Central memory CD8-positive, alpha-beta T cell (primary cell): ENCODE results near the gene MYBPC1.

Source experiments
- ATAC-seq: fragments of 150-1000 bp; cut with Tn5 transposase; replicated peaks from 2 replicates; pipeline ENCODE4 v1.10.0; 2022; ENCODE audit warnings: mild to moderate bottlenecking, moderate FRiP score, moderate number of reproducible peaks; ENCODE audit not compliant: poor library complexity, severe bottlenecking; ENCODE audit errors: extremely low read depth
- DNase-seq, 2 donors: peaks; one replicate each; pipeline ENCODE4 v3.0.0; 2021; ENCODE audit warnings: low spot score in 2 of 2
- H3K27ac Mint-ChIP-seq: one replicate; pipeline ENCODE4 v1.8.0; 2022; ENCODE audit warnings: low read depth, mild to moderate bottlenecking, moderate library complexity, mixed read lengths
- H3K27me3 Mint-ChIP-seq: one replicate; pipeline ENCODE4 v1.8.0; 2022; ENCODE audit warnings: mixed read lengths
- H3K36me3 Mint-ChIP-seq: one replicate; pipeline ENCODE4 v1.8.0; 2022; ENCODE audit warnings: mild to moderate bottlenecking, moderate library complexity, mixed read lengths; ENCODE audit not compliant: insufficient read depth
- H3K4me1 Mint-ChIP-seq: one replicate; pipeline ENCODE4 v1.8.0; 2022; ENCODE audit warnings: mixed read lengths
- H3K4me3 Mint-ChIP-seq: one replicate; pipeline ENCODE4 v1.8.0; 2022; ENCODE audit warnings: mild to moderate bottlenecking, moderate library complexity, mixed read lengths
- H3K9me3 Mint-ChIP-seq: one replicate; pipeline ENCODE4 v1.8.0; 2022; ENCODE audit warnings: mixed read lengths

Gene MYBPC1

GRCh38 chr12:101694297-101694848, 99.6 kb downstream of the MYBPC1 start:
- H3K27ac Mint-ChIP-seq = no peak overlapping the region
- no peak overlapping the region for H3K4me3 Mint-ChIP-seq
- peaks cover 18% of the 10 kb centered on the region for H3K4me1 Mint-ChIP-seq
- DNase-seq = no peak
- no peak for ATAC-seq
- no peaks in the 10 kb centered on the region for H3K27me3 Mint-ChIP-seq
- H3K9me3 Mint-ChIP-seq = no peaks in the 10 kb centered on the region
- peaks cover 11% of the 10 kb centered on the region for H3K36me3 Mint-ChIP-seq

- H3K27me3 Mint-ChIP-seq = no peaks in the 10 kb centered on the region
- peaks cover 25% of the 10 kb centered on the region for H3K4me1 Mint-ChIP-seq
- no peak overlapping the region for H3K4me3 Mint-ChIP-seq
- no peak overlapping the region for H3K27ac Mint-ChIP-seq
- DNase-seq = no peak
- H3K9me3 Mint-ChIP-seq = no peaks in the 10 kb centered on the region
- peaks cover 11% of the 10 kb centered on the region for H3K36me3 Mint-ChIP-seq
- no peak for ATAC-seq
Observed at GRCh38 chr12:101694986-101695385, 100.2 kb downstream of the MYBPC1 start.

GRCh38 chr12:101695706-101696105, 100.9 kb downstream of the MYBPC1 start:
- no peaks in the 10 kb centered on the region for H3K27me3 Mint-ChIP-seq
- H3K4me1 Mint-ChIP-seq = peaks cover 29% of the 10 kb centered on the region
- H3K36me3 Mint-ChIP-seq = peaks cover 11% of the 10 kb centered on the region
- H3K27ac Mint-ChIP-seq = peak overlapping the region; percentile 72
- no peaks in the 10 kb centered on the region for H3K9me3 Mint-ChIP-seq
- ATAC-seq = no peak
- DNase-seq = no peak
- no peak overlapping the region for H3K4me3 Mint-ChIP-seq

- ATAC-seq (peak; percentile 3), DNase-seq (no peak)
- H3K27me3 Mint-ChIP-seq = no peaks in the 10 kb centered on the region
- no peaks in the 10 kb centered on the region for H3K9me3 Mint-ChIP-seq
- peak overlapping the region; percentile 72 for H3K27ac Mint-ChIP-seq
- H3K4me3 Mint-ChIP-seq = peak overlapping the region; percentile 94
- H3K4me1 Mint-ChIP-seq = peaks cover 36% of the 10 kb centered on the region
- peaks cover 11% of the 10 kb centered on the region for H3K36me3 Mint-ChIP-seq
Observed at GRCh38 chr12:101696251-101697196, 101.8 kb downstream of the MYBPC1 start.

- Mint-ChIP-seq H3K4me3 (peak within 1 kb of the TSS; percentile 94), H3K36me3 (peaks cover 11% of the 10 kb centered on the region), H3K9me3 (no peaks in the 10 kb centered on the region), H3K27me3 (no peaks in the 10 kb centered on the region), H3K27ac (peak within 1 kb of the TSS; percentile 76), H3K4me1 (peaks cover 39% of the 10 kb centered on the region)
- DNase-seq = peak; percentile 28 to 46
- ATAC-seq = peak; percentile 77
Observed at GRCh38 chr12:101697197-101697929, 102.6 kb downstream of the MYBPC1 start, which contains the start of gene CHPT1. TSS of gene CHPT1 (plus strand) at chr12:101697640. CDS start at chr12:101697862, 222 bp downstream.

GRCh38 chr12:101697930-101698799, 103.4 kb downstream of the MYBPC1 start:
- ATAC-seq = peak; percentile 37

GRCh38 chr12:101698800-101699347, 104.1 kb downstream of the MYBPC1 start:
- no peak for ATAC-seq
- Mint-ChIP-seq H3K4me1 (peaks cover 39% of the 10 kb centered on the region), H3K27ac (peak overlapping the region; percentile 76), H3K36me3 (peaks cover 11% of the 10 kb centered on the region), H3K27me3 (no peaks in the 10 kb centered on the region), H3K9me3 (no peaks in the 10 kb centered on the region), H3K4me3 (peak overlapping the region; percentile 94)
- no peak for DNase-seq

More at GRCh38 chr12:101697930-101698799, 103.4 kb downstream of the MYBPC1 start:
- Mint-ChIP-seq H3K27ac (peak overlapping the region; percentile 76), H3K9me3 (no peaks in the 10 kb centered on the region), H3K4me1 (peaks cover 39% of the 10 kb centered on the region), H3K4me3 (peak overlapping the region; percentile 94), H3K36me3 (peaks cover 11% of the 10 kb centered on the region), H3K27me3 (no peaks in the 10 kb centered on the region)
- DNase-seq = peak in 1 of 2 donors; percentile 10

GRCh38 chr12:101700299-101700820, 105.6 kb downstream of the MYBPC1 start:
- Mint-ChIP-seq H3K27me3 (no peaks in the 10 kb centered on the region), H3K4me3 (no peak overlapping the region), H3K36me3 (peaks cover 11% of the 10 kb centered on the region), H3K9me3 (no peaks in the 10 kb centered on the region), H3K4me1 (peaks cover 39% of the 10 kb centered on the region), H3K27ac (no peak overlapping the region)
- ATAC-seq (no peak), DNase-seq (no peak)

GRCh38 chr12:101703487-101703886, 108.7 kb downstream of the MYBPC1 start:
- no peaks in the 10 kb centered on the region for H3K27me3 Mint-ChIP-seq
- no peak overlapping the region for H3K4me3 Mint-ChIP-seq
- peaks cover 38% of the 10 kb centered on the region for H3K4me1 Mint-ChIP-seq
- H3K36me3 Mint-ChIP-seq = peaks cover 4% of the 10 kb centered on the region
- H3K9me3 Mint-ChIP-seq = no peaks in the 10 kb centered on the region
- H3K27ac Mint-ChIP-seq = no peak overlapping the region
- ATAC-seq (no peak), DNase-seq (no peak)

GRCh38 chr12:101706403-101706802, 111.6 kb downstream of the MYBPC1 start:
- H3K4me1 Mint-ChIP-seq = peaks cover 27% of the 10 kb centered on the region
- no peak overlapping the region for H3K4me3 Mint-ChIP-seq
- H3K27ac Mint-ChIP-seq = no peak overlapping the region
- no peak for ATAC-seq
- no peaks in the 10 kb centered on the region for H3K27me3 Mint-ChIP-seq
- H3K9me3 Mint-ChIP-seq = no peaks in the 10 kb centered on the region
- H3K36me3 Mint-ChIP-seq = no peaks in the 10 kb centered on the region
- no peak for DNase-seq

GRCh38 chr12:101707131-101707782, 112.5 kb downstream of the MYBPC1 start:
- Mint-ChIP-seq H3K27ac (no peak overlapping the region), H3K4me3 (no peak overlapping the region)

More at GRCh38 chr12:101707131-101707782, 112.5 kb downstream of the MYBPC1 start:
- no peak for ATAC-seq
- Mint-ChIP-seq H3K36me3 (no peaks in the 10 kb centered on the region), H3K9me3 (no peaks in the 10 kb centered on the region), H3K4me1 (peaks cover 25% of the 10 kb centered on the region), H3K27me3 (no peaks in the 10 kb centered on the region)
- DNase-seq = no peak
